Fibroblast of mammary gland (primary cell): ENCODE data around the gene MXD4.

Experiments
- DNase-seq: peaks from one replicate; pipeline ENCODE4 v3.0.0-alpha.2; 2010; ENCODE audit warnings: low read depth
- H3K4me3 ChIP-seq: 2 replicates; pipeline ENCODE4 v1.5.1; 2011; ENCODE audit warnings: low read depth, mild to moderate bottlenecking, low read length, moderate library complexity; ENCODE audit not compliant: control insufficient read depth
- CTCF ChIP-seq: conservative IDR thresholded peaks from 2 replicates; pipeline ENCODE4 v1.5.1; 2011; ENCODE audit warnings: low read depth, low read length, inconsistent platforms; ENCODE audit not compliant: control insufficient read depth, insufficient read depth

MXD4 gene

DNA sequence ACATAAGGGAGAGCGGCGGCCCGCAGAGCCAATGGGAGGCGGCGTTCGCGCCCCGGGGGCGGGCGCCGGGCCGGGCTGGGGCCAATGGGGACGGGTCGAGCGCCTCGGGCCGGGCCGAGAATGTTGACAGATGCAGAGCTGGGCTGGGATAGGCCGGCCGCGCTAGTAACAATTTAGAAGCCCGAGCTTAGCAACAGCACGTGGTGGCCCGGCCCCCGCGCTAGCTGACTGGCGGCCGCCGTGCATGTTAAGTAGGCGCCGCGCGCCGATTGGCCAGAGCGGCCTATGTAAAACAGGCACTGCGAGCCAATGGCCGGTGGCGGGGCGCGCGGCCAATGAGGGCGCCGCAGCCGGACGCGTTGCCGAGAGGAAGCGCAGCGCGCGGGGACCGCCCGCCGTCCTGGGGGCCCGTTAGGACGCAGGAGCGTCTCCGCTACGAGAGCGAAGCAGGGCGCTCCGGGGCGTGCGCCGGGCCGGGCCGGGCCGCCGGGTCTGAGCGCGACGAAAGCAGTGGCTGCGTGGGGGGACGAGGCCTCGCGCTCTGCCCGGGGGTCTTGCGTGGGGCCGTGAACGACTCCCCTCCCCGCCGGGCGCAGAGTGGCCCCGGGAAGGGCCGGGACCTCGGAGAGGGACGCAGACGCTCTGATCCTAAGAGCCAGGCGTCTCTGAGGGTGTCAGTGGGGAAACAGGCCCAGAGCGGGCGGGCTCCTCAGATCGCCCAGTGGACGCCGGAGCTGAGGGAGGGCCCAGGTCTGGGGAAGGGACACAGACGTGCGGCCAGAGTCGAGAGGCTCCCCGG lies 435 bp upstream of the MXD4 start:
- no peak for TF ChIP-seq CTCF
- peak; percentile 99 for DNase-seq
- H3K4me3 ChIP-seq = peak overlapping the region; percentile 55

- peak overlapping the region; percentile 83 for H3K4me3 ChIP-seq
- peak; percentile 39 for DNase-seq
- TF ChIP-seq CTCF = no peak
Observed at GRCh38 chr4:2261110-2261852, 628 bp downstream of the MXD4 start.

DNA sequence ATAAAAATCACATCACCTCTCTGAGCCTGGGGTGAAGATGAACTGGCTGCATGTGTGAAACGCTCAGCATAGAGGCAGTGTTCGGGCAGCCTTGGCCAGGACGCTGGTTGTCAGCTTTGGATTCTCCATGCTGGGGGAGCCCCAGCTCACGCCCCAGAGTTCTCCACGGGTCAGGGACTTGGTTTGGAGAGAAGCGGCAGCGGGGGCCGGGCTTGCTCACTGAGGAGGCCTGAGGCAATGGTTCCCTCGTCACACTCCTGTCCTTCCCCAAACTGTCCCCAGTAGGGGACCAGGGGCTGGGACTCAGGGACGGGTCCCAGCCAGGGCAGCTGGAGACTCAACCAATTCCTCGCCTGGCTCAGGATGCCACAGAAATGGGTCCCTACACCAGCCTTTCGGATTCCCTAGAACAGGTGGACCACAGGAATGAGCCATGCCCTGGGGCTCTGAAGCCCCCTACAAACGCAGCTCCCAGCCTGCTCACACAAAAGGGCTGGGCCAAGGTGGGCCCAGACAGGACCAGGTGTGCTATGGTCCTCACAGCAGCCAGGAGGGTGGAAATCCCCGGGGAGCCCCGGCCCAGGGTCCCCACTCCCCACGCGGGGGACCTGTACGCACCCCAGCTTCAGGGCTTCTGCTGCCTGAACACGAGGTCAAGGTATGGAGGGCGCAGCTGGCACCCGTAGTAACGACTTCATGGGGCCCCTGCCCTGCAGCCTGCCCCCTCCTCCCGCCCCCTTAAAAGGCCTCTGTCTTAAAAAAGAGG lies 1.4 kb downstream of the MXD4 start:
- H3K4me3 ChIP-seq = peak overlapping the region; percentile 83
- DNase-seq = no peak
- TF ChIP-seq CTCF = no peak

- peak overlapping the region; percentile 83 for H3K4me3 ChIP-seq
- TF ChIP-seq CTCF = no peak
- DNase-seq = no peak
Observed at GRCh38 chr4:2259541-2260343, 2.2 kb downstream of the MXD4 start.

GRCh38 chr4:2259036-2259540 lies 2.8 kb downstream of the MXD4 start:
- H3K4me3 ChIP-seq = peak overlapping the region; percentile 83
- TF ChIP-seq CTCF = no peak
- no peak for DNase-seq
